Measurements from ENCODE around the gene ITM2C.

DNA sequence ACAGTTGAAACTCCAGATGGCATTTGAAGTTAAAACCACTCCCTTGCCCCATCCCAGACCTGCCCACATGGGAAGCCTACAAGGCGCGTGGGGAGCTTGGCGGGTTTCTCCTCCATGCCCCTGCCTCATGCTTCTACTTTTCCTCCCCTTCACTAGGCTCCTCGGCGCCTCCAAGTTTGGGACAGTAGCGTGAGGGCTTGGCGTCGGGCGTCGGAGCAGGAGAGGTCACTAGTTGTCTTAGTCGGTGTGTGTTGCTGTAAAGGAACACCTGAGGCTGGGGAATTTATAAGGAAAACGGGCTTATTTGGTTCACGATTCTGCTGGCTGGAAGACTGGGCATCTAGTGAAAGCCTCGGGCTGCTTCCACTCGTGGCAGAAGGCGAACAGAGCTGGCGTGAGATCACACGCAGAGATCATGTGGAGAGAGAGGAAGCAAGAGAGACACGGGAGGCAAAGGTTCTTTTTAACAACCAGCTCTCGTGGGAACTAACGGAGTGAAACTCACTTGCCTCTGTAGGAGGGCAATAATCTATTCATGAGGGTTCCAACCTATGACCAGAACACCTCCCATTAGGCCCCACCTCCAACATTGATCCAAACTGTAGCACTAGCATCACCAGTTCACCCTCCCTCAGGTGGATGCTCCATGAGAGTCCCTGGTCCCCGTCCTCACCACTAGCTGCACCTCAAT lies 25.3 kb downstream of the ITM2C start:
- TF ChIP-seq, protein P1, sequence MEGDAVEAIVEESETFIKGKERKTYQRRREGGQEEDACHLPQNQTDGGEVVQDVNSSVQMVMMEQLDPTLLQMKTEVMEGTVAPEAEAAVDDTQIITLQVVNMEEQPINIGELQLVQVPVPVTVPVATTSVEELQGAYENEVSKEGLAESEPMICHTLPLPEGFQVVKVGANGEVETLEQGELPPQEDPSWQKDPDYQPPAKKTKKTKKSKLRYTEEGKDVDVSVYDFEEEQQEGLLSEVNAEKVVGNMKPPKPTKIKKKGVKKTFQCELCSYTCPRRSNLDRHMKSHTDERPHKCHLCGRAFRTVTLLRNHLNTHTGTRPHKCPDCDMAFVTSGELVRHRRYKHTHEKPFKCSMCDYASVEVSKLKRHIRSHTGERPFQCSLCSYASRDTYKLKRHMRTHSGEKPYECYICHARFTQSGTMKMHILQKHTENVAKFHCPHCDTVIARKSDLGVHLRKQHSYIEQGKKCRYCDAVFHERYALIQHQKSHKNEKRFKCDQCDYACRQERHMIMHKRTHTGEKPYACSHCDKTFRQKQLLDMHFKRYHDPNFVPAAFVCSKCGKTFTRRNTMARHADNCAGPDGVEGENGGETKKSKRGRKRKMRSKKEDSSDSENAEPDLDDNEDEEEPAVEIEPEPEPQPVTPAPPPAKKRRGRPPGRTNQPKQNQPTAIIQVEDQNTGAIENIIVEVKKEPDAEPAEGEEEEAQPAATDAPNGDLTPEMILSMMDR (IDR thresholded peaks at IDR 0.05; ENCODE audit: insufficient read depth, low read length), result no peak
- TF ChIP-seq, protein P2, sequence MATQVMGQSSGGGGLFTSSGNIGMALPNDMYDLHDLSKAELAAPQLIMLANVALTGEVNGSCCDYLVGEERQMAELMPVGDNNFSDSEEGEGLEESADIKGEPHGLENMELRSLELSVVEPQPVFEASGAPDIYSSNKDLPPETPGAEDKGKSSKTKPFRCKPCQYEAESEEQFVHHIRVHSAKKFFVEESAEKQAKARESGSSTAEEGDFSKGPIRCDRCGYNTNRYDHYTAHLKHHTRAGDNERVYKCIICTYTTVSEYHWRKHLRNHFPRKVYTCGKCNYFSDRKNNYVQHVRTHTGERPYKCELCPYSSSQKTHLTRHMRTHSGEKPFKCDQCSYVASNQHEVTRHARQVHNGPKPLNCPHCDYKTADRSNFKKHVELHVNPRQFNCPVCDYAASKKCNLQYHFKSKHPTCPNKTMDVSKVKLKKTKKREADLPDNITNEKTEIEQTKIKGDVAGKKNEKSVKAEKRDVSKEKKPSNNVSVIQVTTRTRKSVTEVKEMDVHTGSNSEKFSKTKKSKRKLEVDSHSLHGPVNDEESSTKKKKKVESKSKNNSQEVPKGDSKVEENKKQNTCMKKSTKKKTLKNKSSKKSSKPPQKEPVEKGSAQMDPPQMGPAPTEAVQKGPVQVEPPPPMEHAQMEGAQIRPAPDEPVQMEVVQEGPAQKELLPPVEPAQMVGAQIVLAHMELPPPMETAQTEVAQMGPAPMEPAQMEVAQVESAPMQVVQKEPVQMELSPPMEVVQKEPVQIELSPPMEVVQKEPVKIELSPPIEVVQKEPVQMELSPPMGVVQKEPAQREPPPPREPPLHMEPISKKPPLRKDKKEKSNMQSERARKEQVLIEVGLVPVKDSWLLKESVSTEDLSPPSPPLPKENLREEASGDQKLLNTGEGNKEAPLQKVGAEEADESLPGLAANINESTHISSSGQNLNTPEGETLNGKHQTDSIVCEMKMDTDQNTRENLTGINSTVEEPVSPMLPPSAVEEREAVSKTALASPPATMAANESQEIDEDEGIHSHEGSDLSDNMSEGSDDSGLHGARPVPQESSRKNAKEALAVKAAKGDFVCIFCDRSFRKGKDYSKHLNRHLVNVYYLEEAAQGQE (IDR thresholded peaks at IDR 0.05; ENCODE audit: insufficient replicate concordance, low read depth), result no peak
- no peak for TF ChIP-seq POLR2AphosphoS5 (IDR thresholded peaks at IDR 0.05; ENCODE audit: low read depth)
